Glomerular visceral epithelial cell (primary cell): ENCODE data around the gene LOXL4.

Source experiments
- DNase-seq: peaks from one replicate; pipeline ENCODE4 v3.0.0-alpha.2; 2016; ENCODE audit errors: extremely low spot score

The LOXL4 gene

DNA sequence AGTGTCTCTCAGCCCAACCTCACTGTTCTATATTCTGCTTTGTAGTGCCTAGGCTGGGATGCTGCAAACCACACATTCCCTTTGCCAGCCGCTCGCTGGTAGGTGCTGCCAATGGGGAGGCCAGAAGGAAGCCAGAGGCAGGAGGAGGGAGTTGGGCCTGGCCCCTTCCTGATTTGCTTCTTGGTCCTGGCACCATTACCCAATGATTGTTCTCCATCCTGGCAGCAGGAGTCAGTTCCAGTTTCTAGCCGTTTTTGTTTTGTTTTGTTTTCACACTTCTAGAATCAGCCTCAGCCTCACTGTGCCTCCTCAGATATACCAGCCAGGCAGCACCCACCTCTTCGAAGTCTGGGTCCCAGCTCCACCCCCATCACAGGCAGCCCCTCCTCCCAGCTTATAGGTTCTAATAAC is 27.4 kb upstream of the LOXL4 start:
- no peak for DNase-seq

DNA sequence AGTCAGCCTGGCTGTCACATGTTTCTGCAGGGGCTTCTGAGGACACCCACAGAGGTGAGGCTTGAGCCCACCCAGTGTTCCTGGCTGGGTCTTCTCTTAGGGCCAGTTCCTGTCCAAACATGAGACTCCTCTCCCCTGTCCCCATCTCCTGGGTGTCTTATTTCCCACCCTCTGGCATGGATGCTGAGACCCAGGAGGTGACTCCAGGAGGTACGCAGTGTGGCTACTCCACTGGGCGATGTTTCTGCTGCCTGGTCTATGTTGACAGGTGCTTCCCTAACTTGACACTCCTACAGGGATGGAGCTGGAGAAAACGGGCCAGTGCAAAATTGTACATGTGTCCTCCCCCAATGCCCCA is 26.3 kb upstream of the LOXL4 start:
- no peak for DNase-seq

DNA sequence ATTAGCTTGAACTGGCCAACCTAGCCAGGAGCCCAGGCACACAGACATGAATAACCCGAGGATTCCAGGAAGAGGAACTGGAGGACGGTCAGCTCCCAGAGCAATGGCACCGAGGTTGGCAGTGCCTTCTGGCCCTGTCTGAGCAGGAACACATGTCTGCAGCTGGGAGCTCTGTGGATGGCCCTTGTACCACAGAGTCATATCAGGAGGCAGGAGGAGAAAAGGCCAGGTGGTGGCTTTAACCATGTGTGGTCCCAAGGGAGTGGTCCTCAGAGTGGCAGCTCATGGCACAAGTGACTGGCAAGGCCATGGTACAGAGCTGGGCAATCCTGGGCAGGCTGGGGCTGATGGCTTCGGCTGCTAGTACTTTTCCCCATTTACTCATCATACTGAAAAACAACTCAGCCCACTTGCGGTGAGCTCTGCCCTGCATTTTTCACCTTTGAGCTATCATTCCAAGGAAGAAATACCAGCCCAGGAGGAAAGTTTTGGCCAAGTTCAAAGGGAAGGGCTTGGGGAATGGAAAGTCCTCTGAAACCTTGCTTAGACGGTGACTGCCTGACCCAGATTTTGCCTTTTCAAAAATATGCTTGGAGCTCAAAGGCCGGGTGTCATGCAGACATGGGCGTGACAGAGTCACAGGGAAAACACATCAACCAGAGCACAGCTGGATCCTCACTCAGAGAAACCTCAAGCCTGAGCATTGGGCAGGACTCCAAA is 25.7 kb upstream of the LOXL4 start:
- DNase-seq = peak; percentile 49

GRCh38 chr10:98292971-98293370 is 25.0 kb upstream of the LOXL4 start:
- no peak for DNase-seq

GRCh38 chr10:98289802-98290209 is 21.8 kb upstream of the LOXL4 start:
- DNase-seq = no peak

- DNase-seq = no peak
Measured at GRCh38 chr10:98287321-98287720, 19.3 kb upstream of the LOXL4 start.

DNA sequence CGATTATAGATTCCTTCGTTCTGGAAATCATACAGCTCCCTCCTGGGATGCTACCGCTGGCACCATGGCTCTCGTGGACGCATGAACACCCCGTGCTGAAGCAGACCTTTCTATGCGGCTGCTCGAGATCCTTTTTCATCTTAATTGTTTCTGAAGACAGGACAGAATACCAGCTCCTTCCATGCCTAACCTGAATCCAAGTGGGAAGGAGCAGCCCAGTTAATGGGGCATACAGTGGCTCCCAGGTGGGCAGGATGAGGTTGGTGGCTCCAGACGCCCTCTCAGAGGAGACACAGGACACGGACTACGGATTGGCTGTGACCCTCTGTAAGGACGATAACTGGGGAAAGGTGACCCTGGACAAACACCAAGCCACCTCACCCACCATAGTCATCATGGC is 18.4 kb upstream of the LOXL4 start:
- DNase-seq = no peak

DNA sequence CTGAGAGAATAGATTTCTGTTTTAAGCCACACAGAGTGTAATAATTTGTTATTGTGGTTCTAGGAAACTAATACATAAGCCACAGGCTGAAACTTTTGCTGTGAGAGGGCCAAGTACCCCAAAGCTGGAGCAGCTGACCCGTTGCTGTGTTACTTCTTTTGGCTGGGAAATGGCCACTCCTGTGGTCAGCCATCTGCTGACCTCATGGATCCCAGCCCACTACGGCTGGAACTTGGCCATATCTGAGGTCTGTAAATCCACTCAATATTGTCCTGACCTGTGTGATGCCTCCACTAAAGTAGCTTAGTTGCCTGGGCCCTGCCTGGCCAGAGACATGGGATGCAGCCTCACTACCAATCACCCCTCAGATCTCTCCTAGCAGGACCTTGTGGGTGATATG is 17.4 kb upstream of the LOXL4 start:
- DNase-seq = no peak

DNA sequence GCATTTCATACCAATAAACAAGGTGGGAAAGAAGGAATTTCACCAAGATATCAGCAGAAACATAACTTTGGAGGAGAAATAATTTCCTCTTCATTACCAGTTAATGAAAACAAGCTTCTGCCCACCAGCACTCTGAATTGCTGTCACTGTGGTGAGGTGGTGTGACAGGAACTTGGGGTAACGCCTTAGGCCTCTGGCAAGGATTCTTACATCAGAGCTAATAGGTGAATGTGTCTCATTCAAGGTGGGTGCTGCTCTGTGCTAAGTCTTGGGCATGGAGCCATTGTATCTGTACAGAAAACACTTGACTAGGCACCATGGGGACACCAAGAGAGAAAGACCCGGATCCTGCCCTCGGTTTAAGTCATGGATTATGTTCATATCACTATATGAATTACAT is 8.3 kb upstream of the LOXL4 start:
- no peak for DNase-seq

DNA sequence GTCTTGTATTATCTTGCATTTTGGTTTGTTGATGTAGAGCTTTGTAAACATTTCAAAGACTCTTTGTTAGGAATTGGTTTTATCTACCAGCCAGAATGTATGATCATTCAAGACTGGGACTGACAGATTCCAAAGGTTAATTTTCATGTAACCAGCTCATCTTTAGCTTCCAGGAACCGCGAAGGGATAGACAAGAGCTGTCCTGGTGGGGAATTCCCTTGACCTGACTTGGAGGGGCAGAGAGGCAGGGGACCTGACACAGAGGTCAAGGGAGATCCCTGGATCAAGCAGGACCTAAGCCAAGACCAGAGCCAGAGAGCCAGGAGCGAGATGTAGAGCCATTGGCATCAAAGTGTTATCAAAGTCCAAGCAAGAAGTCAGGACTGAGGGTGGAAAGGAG is 6.6 kb upstream of the LOXL4 start:
- no peak for DNase-seq

- DNase-seq = no peak
Measured at GRCh38 chr10:98273057-98273850, 5.3 kb upstream of the LOXL4 start.

DNA sequence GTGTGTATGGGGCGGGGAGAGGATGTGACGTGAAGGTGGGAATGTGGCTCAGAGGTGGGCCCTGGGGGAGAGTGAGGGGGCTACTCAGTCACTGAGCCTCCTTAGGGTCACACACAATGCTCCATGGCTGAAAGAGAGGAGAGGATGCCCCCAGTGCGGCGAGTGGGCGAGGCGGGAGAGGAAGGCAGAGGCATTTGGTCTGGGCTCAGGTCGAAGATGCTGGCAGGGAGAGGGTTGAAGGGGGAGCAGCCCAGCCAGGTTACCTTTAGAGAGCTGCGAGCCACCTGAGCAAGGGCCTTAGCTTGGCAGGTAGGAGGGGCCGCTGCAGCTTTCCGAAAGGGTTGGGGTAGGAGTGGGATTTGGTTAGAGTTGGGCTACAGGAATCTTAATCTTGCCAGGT is 4.7 kb upstream of the LOXL4 start:
- no peak for DNase-seq

DNA sequence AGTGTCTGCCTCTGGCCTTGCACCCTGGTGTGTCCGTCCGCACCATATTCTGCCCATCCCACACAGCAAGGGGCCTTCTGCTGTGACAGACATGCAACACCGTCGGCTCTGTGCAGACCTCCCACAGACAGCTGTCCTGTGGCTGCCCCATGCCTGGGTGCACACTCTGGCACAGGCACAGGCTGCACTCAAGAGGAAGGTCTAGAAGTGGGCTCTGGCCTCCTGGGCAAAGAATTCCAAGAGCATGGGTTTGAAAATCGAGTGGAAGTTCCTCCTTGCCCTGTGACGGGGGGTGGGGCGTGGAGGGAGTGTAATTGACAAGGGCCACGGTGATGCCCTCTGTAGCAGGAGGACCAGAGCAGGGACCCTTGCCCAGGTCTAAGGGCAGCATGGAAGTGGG is 4.3 kb upstream of the LOXL4 start:
- DNase-seq = no peak

- no peak for DNase-seq
Measured at GRCh38 chr10:98270786-98271185, 2.8 kb upstream of the LOXL4 start.

- no peak for DNase-seq
Measured at GRCh38 chr10:98270073-98270740, 2.2 kb upstream of the LOXL4 start.

DNA sequence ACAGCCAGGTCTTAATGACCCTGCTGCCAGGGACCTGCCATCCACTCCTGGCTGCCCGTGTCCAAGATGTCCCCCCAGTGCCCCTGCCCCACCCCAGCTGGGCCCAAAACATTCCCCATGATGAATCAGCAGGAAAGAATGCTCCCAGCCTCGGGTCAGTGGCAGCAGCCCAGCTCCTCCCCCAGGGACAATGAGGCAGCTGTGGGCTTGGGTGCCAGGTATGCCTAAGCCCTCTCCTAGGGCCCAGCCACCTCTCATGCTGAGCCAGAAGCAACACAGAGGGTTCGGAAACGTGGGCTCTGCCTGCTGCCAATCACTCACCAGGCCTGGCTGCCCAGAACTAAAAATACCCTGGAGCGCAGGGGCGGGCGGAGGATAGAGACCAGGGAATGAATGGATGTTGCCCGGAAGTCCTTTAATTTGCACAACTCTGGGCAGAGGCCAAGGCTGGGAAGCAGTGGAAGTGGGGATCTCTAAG is 1.5 kb upstream of the LOXL4 start:
- DNase-seq = peak; percentile 96

GRCh38 chr10:98268694-98269431 is 869 bp upstream of the LOXL4 start:
- no peak for DNase-seq

GRCh38 chr10:98267069-98267893 is 713 bp downstream of the LOXL4 start:
- no peak for DNase-seq

GRCh38 chr10:98266647-98267046 is 1.3 kb downstream of the LOXL4 start:
- DNase-seq = no peak

GRCh38 chr10:98265403-98266378 is 2.3 kb downstream of the LOXL4 start:
- no peak for DNase-seq
